KMS-11 (cell line): Measurements from ENCODE around the gene ARL8A.
"Not testable (repeated sequence)": the region's sequence is repeated elsewhere in the genome, so short reads cannot be mapped to it uniquely, and the experiment has no call there.

Experiments used
- H2AFZ ChIP-seq: fragments of 200-600 bp; sonication (generic); 2 replicates; pipeline ENCODE4 v1.6.1; 2016; ENCODE audit warnings: antibody characterized with exemption, mixed run types, low read depth
- H3K27ac ChIP-seq: fragments of 200-600 bp; sonication (generic); 2 replicates; pipeline ENCODE4 v1.6.1; 2016; ENCODE audit warnings: mild to moderate bottlenecking, mixed run types
- H3K27me3 ChIP-seq: fragments of 200-600 bp; sonication (generic); 2 replicates; pipeline ENCODE4 v1.6.1; 2017; ENCODE audit warnings: mild to moderate bottlenecking, low read depth, mixed run types, moderate library complexity; ENCODE audit not compliant: insufficient read depth
- H3K36me3 ChIP-seq: fragments of 200-600 bp; sonication (generic); 2 replicates; pipeline ENCODE4 v1.6.1; 2017; ENCODE audit warnings: mild to moderate bottlenecking, mixed run types; ENCODE audit not compliant: insufficient read depth
- H3K4me1 ChIP-seq: fragments of 200-600 bp; sonication (generic); 2 replicates; pipeline ENCODE4 v1.6.1; 2016; ENCODE audit warnings: mild to moderate bottlenecking, low read depth, mixed run types; ENCODE audit not compliant: poor library complexity, severe bottlenecking
- H3K4me2 ChIP-seq: fragments of 200-600 bp; sonication (generic); 2 replicates; pipeline ENCODE4 v1.7.0; 2016; ENCODE audit warnings: mild to moderate bottlenecking, mixed run types
- H3K4me3 ChIP-seq: fragments of 200-600 bp; sonication (generic); IDR thresholded peaks from 2 replicates; pipeline ENCODE4 v1.6.1; 2017; ENCODE audit warnings: low read depth, low read length, mixed read lengths; ENCODE audit not compliant: insufficient read depth
- H3K79me2 ChIP-seq: fragments of 200-600 bp; sonication (generic); 2 replicates; pipeline ENCODE4 v1.6.1; 2016; ENCODE audit warnings: low read depth, mixed run types; ENCODE audit not compliant: insufficient read depth
- H3K9ac ChIP-seq: fragments of 200-600 bp; sonication (generic); 2 replicates; pipeline ENCODE4 v1.6.1; 2016; ENCODE audit warnings: mild to moderate bottlenecking, mixed run types
- H4K20me1 ChIP-seq: fragments of 200-600 bp; sonication (generic); 2 replicates; pipeline ENCODE4 v1.6.1; 2016; ENCODE audit warnings: mild to moderate bottlenecking, mixed run types; ENCODE audit not compliant: insufficient read depth
- CTCF ChIP-seq: fragments of 200-600 bp; sonication (generic); conservative IDR thresholded peaks from 2 replicates; pipeline ENCODE4 v1.6.1; 2017; ENCODE audit warnings: low read depth, mild to moderate bottlenecking, antibody characterized with exemption, low read length, moderate library complexity, mixed read lengths

Gene ARL8A

GRCh38 chr1:202170726-202171125 lies 26.2 kb upstream of the ARL8A start:
- H3K36me3 ChIP-seq, result no peaks in the 10 kb centered on the region
- TF ChIP-seq CTCF, result no peak
- H3K4me1 ChIP-seq, result no peaks in the 10 kb centered on the region
- no peak overlapping the region for H3K9ac ChIP-seq
- H3K4me2 ChIP-seq, result no peak overlapping the region
- H2AFZ ChIP-seq, result no peak overlapping the region
- no peaks in the 10 kb centered on the region; the same call in 1 of the 2 replicates for H3K27me3 ChIP-seq
- no peak overlapping the region for H3K27ac ChIP-seq
- H3K4me3 ChIP-seq, result no peak overlapping the region
- no peaks in the 10 kb centered on the region for H4K20me1 ChIP-seq
- H3K79me2 ChIP-seq, result no peaks in the 10 kb centered on the region

GRCh38 chr1:202168861-202169260 lies 24.3 kb upstream of the ARL8A start:
- Histone ChIP-seq H3K27ac (no peak overlapping the region), H3K4me2 (no peak overlapping the region), H2AFZ (no peak overlapping the region), H3K9ac (no peak overlapping the region), H3K4me1 (peaks cover 4% of the 10 kb centered on the region), H3K79me2 (no peaks in the 10 kb centered on the region), H3K4me3 (no peak overlapping the region), H3K27me3 (no peaks in the 10 kb centered on the region; the same call in 1 of the 2 replicates), H3K36me3 (no peaks in the 10 kb centered on the region), H4K20me1 (no peaks in the 10 kb centered on the region)
- TF ChIP-seq CTCF, result no peak

- Histone ChIP-seq H3K9ac (no peak overlapping the region), H3K27ac (no peak overlapping the region), H3K4me2 (no peak overlapping the region), H4K20me1 (no peaks in the 10 kb centered on the region), H3K27me3 (no peaks in the 10 kb centered on the region; the same call in 1 of the 2 replicates), H3K4me1 (peaks cover 4% of the 10 kb centered on the region), H3K36me3 (no peaks in the 10 kb centered on the region), H3K79me2 (no peaks in the 10 kb centered on the region), H2AFZ (no peak overlapping the region), H3K4me3 (no peak overlapping the region)
- TF ChIP-seq CTCF, result no peak
Observed at GRCh38 chr1:202167708-202168415, 23.3 kb upstream of the ARL8A start.

- H2AFZ ChIP-seq, H3K4me1 ChIP-seq, H3K9ac ChIP-seq, H4K20me1 ChIP-seq, H3K79me2 ChIP-seq, H3K4me2 ChIP-seq, H3K4me3 ChIP-seq, H3K27me3 ChIP-seq, H3K27ac ChIP-seq, H3K36me3 ChIP-seq: not testable (repeated sequence)
Observed at GRCh38 chr1:202167054-202167453, 22.5 kb upstream of the ARL8A start.
